Endodermal cell (in vitro differentiated cells): ENCODE results near the gene MED29. TPM values are rescaled to one million over a fixed set of nuclear protein-coding genes. Genes with fewer than 3 reads are reported as not detected.

Experiments used
- DNase-seq: peaks from one replicate; pipeline ENCODE4 v3.0.0-alpha.2; 2017
- H3K27ac ChIP-seq: 2 replicates; pipeline ENCODE4 v1.5.1; 2013; ENCODE audit warnings: mild to moderate bottlenecking, low read depth, low read length, moderate library complexity
- H3K27me3 ChIP-seq: 2 replicates; pipeline ENCODE4 v1.6.1; 2013; ENCODE audit warnings: mild to moderate bottlenecking, low read length, moderate library complexity; ENCODE audit not compliant: insufficient read depth, control insufficient read depth, poor library complexity, severe bottlenecking
- H3K36me3 ChIP-seq: 2 replicates; pipeline ENCODE4 v1.7.0; 2013; ENCODE audit warnings: mild to moderate bottlenecking, low read length, moderate library complexity; ENCODE audit not compliant: control insufficient read depth, insufficient read depth
- H3K4me1 ChIP-seq: one replicate; pipeline ENCODE4 v1.7.0; 2013; ENCODE audit warnings: low read length; ENCODE audit not compliant: control insufficient read depth, insufficient read depth
- H3K4me3 ChIP-seq: 2 replicates; pipeline ENCODE4 v1.5.1; 2013; ENCODE audit warnings: mild to moderate bottlenecking, low read length, moderate library complexity
- H3K9ac ChIP-seq: 2 replicates; pipeline ENCODE4 v1.6.1; 2013; ENCODE audit warnings: mild to moderate bottlenecking, low read length, moderate library complexity; ENCODE audit not compliant: poor library complexity, severe bottlenecking; ENCODE audit errors: extremely low read depth
- H3K9me3 ChIP-seq: 2 replicates; pipeline ENCODE4 v1.6.1; 2013; ENCODE audit warnings: mild to moderate bottlenecking, low read length, moderate library complexity; ENCODE audit not compliant: control insufficient read depth
- H3K27ac Mint-ChIP-seq: 2 replicates; pipeline ENCODE4 v1.8.0; 2020; ENCODE audit warnings: mixed read lengths
- H3K27me3 Mint-ChIP-seq: 2 replicates; pipeline ENCODE4 v1.8.0; 2021; ENCODE audit warnings: mild to moderate bottlenecking, mixed read lengths; ENCODE audit not compliant: insufficient read depth
- H3K36me3 Mint-ChIP-seq: 2 replicates; pipeline ENCODE4 v1.8.0; 2020; ENCODE audit warnings: low read depth, mixed read lengths
- H3K4me1 Mint-ChIP-seq: 2 replicates; pipeline ENCODE4 v1.8.0; 2020; ENCODE audit warnings: mixed read lengths
- H3K4me3 Mint-ChIP-seq: 2 replicates; pipeline ENCODE4 v1.8.0; 2020; ENCODE audit warnings: mild to moderate bottlenecking, moderate library complexity, mixed read lengths
- H3K9me3 Mint-ChIP-seq: 2 replicates; pipeline ENCODE4 v1.8.0; 2020; ENCODE audit warnings: mild to moderate bottlenecking, mixed read lengths
- WGBS, 2 experiments: methylation state at CpG; one replicate each; pipeline versions ENCODE4 v1.1.5 to v1.1.7; 2013; ENCODE audit warnings: missing lambda C conversion rate in 2 of 2, mixed read lengths in 1 of 2; ENCODE audit not compliant: insufficient coverage in 1 of 2, insufficient read length in 1 of 2; 5-methylcytosine and 5-hydroxymethylcytosine counted together
- total RNA-seq, 2 donors: library from RNA; stranded (reverse); fragmentation: NEBNext Ultra II Directional in 1 of 2; extraction: Animal tissue kit (Norgen Biotek cat#: 25700) in 1 of 2; gene quantifications; 2 replicates in 1 of 2; 3 replicates in 1 of 2; pipeline ENCODE4 v1.2.1, GENCODE V29; 2021
- TF ChIP-seq, protein P1 (sequence below): fragments of 200-600 bp; sonication (generic); conservative IDR thresholded peaks from 2 replicates; pipeline ENCODE4 v1.5.0; 2021; ENCODE audit warnings: antibody characterized with exemption, mild to moderate bottlenecking

Gene MED29
- total RNA-seq, 2 donors from 2014 or later, result 32.6 to 38.9 TPM

DNA sequence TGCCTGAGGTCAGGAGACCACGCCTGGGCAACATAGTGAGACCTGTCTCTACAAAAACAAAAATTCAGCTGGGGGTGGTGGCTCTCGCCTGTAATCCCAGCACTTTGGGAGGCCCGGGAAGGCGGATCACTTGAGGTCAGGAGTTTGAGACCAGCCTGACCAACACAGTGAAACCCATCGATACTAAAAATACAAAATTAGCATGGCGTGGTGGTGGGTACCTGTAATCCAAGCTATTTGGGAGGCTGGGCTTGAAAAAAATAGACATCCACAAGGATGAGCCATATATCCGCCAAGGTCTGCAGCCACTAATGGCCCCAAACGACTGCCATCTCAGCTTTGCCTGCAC is 41.5 kb downstream of the MED29 start:
- TF ChIP-seq, protein P1, sequence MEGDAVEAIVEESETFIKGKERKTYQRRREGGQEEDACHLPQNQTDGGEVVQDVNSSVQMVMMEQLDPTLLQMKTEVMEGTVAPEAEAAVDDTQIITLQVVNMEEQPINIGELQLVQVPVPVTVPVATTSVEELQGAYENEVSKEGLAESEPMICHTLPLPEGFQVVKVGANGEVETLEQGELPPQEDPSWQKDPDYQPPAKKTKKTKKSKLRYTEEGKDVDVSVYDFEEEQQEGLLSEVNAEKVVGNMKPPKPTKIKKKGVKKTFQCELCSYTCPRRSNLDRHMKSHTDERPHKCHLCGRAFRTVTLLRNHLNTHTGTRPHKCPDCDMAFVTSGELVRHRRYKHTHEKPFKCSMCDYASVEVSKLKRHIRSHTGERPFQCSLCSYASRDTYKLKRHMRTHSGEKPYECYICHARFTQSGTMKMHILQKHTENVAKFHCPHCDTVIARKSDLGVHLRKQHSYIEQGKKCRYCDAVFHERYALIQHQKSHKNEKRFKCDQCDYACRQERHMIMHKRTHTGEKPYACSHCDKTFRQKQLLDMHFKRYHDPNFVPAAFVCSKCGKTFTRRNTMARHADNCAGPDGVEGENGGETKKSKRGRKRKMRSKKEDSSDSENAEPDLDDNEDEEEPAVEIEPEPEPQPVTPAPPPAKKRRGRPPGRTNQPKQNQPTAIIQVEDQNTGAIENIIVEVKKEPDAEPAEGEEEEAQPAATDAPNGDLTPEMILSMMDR, result no peak
- Mint-ChIP-seq H3K9me3 (no peaks in the 10 kb centered on the region), H3K4me1 (peaks cover 30% of the 10 kb centered on the region), H3K4me3 (no peak overlapping the region), H3K27ac (peak overlapping the region; percentile 61), H3K27me3 (no peaks in the 10 kb centered on the region), H3K36me3 (peaks cover 37% of the 10 kb centered on the region)
- H3K9me3 ChIP-seq, result no peaks in the 10 kb centered on the region
- H3K9ac ChIP-seq, result no peak overlapping the region
- no peak overlapping the region for H3K27ac ChIP-seq
- peaks cover 6% of the 10 kb centered on the region for H3K4me1 ChIP-seq
- DNase-seq, result no peak
- peaks cover 31% of the 10 kb centered on the region for H3K36me3 ChIP-seq
- H3K27me3 ChIP-seq, result no peaks in the 10 kb centered on the region
- 97 to 100% methylated on average over 7 to 8 of the region's 8 CpGs for WGBS, 2 experiments
- no peak overlapping the region for H3K4me3 ChIP-seq

DNA sequence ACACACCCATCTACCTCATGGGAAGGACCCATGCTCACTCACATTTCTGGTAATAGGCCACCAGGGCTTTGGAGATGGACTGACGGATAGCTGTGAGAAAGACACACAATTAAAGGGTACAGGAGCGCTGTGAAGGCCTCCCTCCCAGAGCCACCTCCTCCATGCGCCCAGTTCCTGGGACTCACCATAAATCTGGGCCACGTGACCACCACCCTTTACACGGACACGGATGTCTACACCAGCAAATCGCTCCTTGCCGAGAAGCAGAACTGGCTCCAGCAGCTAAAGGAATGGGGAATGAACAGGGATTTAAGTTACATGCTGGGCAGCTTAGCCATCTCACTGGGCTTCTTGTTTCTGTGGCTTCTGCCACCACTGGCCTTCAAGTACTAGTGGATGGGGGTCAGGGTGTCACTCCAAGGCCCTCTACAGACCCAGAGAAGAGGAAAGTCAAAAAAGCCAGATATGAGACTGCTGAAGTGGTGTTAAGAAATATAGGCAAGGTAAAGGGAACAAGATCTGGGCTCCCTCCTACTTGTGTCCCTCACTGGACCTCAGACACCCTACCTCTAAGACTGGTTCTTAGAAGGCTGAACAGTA is 42.4 kb downstream of the MED29 start:
- H3K27me3 Mint-ChIP-seq, result no peaks in the 10 kb centered on the region
- peaks cover 37% of the 10 kb centered on the region for H3K36me3 Mint-ChIP-seq
- DNase-seq, result no peak
- peaks cover 5% of the 10 kb centered on the region for H3K4me1 ChIP-seq
- 95 to 100% methylated on average over 6 to 8 of the region's 8 CpGs for WGBS, 2 experiments
- peaks cover 31% of the 10 kb centered on the region for H3K36me3 ChIP-seq
- no peaks in the 10 kb centered on the region for H3K27me3 ChIP-seq
- H3K9me3 Mint-ChIP-seq, result no peaks in the 10 kb centered on the region
- no peak overlapping the region for H3K9ac ChIP-seq
- H3K4me1 Mint-ChIP-seq, result peaks cover 25% of the 10 kb centered on the region
- peak overlapping the region; percentile 99 for H3K4me3 ChIP-seq
- TF ChIP-seq, protein P1, result no peak
- no peak overlapping the region for H3K27ac ChIP-seq
- no peaks in the 10 kb centered on the region for H3K9me3 ChIP-seq
- H3K4me3 Mint-ChIP-seq, result peak overlapping the region; percentile 32
- peak overlapping the region; percentile 76 for H3K27ac Mint-ChIP-seq

DNA sequence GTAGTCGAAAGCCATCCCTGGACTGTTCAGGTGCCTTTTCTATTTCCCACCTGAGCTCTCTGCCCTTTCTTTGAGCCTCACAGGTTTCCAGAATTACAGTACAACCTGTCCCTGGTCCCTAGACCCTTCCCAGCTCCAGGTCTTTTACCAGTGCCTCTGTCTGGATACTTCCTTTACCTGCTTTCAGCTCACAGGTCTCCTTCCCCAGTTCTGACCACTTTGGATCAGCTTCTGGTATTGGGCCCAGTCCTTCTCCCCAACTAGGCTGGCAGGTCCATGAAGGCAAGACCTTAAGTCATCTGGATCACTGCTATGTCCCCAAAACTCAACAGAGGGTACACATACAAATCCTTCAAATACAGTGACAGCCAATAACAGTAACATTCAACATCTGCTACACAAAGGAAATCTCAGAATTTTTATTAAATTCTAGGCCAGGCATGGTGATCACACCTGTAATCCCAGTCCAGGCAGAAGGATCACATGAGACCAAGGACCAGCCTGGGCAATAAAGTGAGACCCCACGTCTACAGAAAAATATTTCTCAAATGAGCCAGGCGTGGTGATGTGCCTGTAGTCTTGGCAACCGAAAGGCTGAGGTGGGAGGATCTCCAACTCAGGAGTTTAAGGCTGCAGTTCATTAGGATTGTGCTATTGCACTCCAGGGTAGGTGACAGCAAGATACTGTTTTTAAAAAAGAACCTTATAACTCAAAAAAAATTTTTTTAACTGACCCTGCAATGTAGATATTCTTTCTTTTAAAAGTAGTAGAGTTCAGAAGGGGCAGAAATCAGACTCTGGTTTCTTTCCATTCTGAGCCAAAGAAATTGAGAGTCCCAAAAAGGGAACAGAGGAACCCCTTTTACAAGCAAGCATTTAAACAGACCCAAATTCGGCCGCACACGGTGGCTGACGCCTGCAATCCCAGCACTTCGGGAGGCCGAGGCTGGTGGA is 43.2 kb downstream of the MED29 start:
- no peak for DNase-seq
- H3K36me3 ChIP-seq, result peaks cover 31% of the 10 kb centered on the region
- no peak overlapping the region for H3K27ac ChIP-seq
- H3K27ac Mint-ChIP-seq, result peak overlapping the region; percentile 99
- peaks cover 19% of the 10 kb centered on the region for H3K4me1 Mint-ChIP-seq
- no peaks in the 10 kb centered on the region for H3K9me3 ChIP-seq
- no peaks in the 10 kb centered on the region for H3K4me1 ChIP-seq
- WGBS, 2 experiments, result 67 to 74% methylated on average over 10 of the region's 10 CpGs
- H3K36me3 Mint-ChIP-seq, result peaks cover 37% of the 10 kb centered on the region
- H3K9ac ChIP-seq, result peak overlapping the region; percentile 98
- H3K4me3 ChIP-seq, result peak overlapping the region; percentile 99
- no peaks in the 10 kb centered on the region for H3K27me3 Mint-ChIP-seq
- TF ChIP-seq, protein P1, result no peak
- H3K4me3 Mint-ChIP-seq, result peak overlapping the region; percentile 100
- H3K9me3 Mint-ChIP-seq, result no peaks in the 10 kb centered on the region
- no peaks in the 10 kb centered on the region for H3K27me3 ChIP-seq
